AG04450 (cell line): ENCODE results near the gene TRIM54. TPM values are rescaled to one million over a fixed set of nuclear protein-coding genes. Genes with fewer than 3 reads are reported as not detected.

ENCODE experiments used
- CTCF ChIA-PET: fragments of 300-600, 350-600 bp; formaldehyde crosslinking; extraction: SDS; loops from one replicate; lab custom pipeline; 2022; ENCODE audit warnings: antibody characterized with exemption, inconsistent platforms; lab: Charles Lee
- POLR2A ChIA-PET: fragments of 350-600 bp; formaldehyde crosslinking; extraction: SDS; loops from one replicate; lab custom pipeline; 2021; ENCODE audit warnings: antibody characterized with exemption, inconsistent platforms; lab: Yijun Ruan, JAX
- DNase-seq: peaks from one replicate; pipeline ENCODE4 v3.0.0-alpha.2; 2011; ENCODE audit warnings: low read depth, low spot score
- H3K27ac ChIP-seq: one replicate; pipeline ENCODE4 v1.5.1; 2012; ENCODE audit warnings: low read depth, low read length, control low read depth
- H3K27me3 ChIP-seq: one replicate; pipeline ENCODE4 v1.6.0; 2012; ENCODE audit warnings: low read length; ENCODE audit not compliant: control insufficient read depth, insufficient read depth
- H3K4me3 ChIP-seq: 2 replicates; pipeline ENCODE4 v1.5.1; 2011; ENCODE audit warnings: mild to moderate bottlenecking, low read depth, low read length, control low read depth
- H3K9me3 ChIP-seq: 2 replicates; pipeline ENCODE4 v1.5.1; 2012; ENCODE audit warnings: low read length; ENCODE audit not compliant: control insufficient read depth, insufficient read depth
- polyA plus RNA-seq: library from polyadenylated mRNA; depleted of rRNA; stranded (reverse); fragments of >200 nt; gene quantifications from 2 replicates; pipeline ENCODE4 v1.2.3, GENCODE V29; 2011; rRNA removed
- TF ChIP-seq, protein P1 (sequence below): IDR thresholded peaks from 2 replicates; pipeline ENCODE4 v1.5.1; 2011; ENCODE audit warnings: low read depth, low read length, control low read depth, inconsistent platforms

Gene TRIM54
- polyA plus RNA-seq, 1 experiment = 0.05 TPM

DNA sequence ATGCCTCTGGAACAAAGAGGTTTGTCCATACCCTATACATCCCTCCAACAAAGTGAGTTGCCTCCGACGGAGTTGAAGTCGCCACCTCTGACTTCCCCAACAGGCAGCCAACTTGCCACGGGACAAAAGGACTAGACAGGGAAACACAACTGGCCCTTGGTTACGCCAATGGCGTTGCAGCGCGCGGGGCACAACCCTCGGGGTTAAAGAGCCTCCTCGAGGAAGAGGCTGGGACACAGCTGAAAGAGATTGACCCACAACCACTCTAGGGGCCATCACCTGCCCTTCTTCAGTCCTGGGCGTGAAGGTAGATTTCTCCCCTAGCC is 73.8 kb downstream of the TRIM54 start:
- Histone ChIP-seq H3K9me3 (no peaks in the 10 kb centered on the region; the same call in 1 of the 2 replicates), H3K27me3 (no peaks in the 10 kb centered on the region), H3K4me3 (peak overlapping the region; percentile 98), H3K27ac (peak overlapping the region; percentile 96)
- CTCF ChIA-PET = interaction anchor here (1.8 kb wide), 1 partner anchor 33 kb away, joined by 5 read pairs; the partner anchor contains the start of gene MPV17
- no peak for DNase-seq
- TF ChIP-seq, protein P1, sequence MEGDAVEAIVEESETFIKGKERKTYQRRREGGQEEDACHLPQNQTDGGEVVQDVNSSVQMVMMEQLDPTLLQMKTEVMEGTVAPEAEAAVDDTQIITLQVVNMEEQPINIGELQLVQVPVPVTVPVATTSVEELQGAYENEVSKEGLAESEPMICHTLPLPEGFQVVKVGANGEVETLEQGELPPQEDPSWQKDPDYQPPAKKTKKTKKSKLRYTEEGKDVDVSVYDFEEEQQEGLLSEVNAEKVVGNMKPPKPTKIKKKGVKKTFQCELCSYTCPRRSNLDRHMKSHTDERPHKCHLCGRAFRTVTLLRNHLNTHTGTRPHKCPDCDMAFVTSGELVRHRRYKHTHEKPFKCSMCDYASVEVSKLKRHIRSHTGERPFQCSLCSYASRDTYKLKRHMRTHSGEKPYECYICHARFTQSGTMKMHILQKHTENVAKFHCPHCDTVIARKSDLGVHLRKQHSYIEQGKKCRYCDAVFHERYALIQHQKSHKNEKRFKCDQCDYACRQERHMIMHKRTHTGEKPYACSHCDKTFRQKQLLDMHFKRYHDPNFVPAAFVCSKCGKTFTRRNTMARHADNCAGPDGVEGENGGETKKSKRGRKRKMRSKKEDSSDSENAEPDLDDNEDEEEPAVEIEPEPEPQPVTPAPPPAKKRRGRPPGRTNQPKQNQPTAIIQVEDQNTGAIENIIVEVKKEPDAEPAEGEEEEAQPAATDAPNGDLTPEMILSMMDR = no peak
- POLR2A ChIA-PET = interaction anchor here (0.8 to 2.2 kb wide), 8 partner anchors 10 to 307 kb away, joined by 3 to 35 read pairs (median 5); partner anchors contain the start of genes EIF2B4, MPV17, NRBP1 and SLC4A1AP

DNA sequence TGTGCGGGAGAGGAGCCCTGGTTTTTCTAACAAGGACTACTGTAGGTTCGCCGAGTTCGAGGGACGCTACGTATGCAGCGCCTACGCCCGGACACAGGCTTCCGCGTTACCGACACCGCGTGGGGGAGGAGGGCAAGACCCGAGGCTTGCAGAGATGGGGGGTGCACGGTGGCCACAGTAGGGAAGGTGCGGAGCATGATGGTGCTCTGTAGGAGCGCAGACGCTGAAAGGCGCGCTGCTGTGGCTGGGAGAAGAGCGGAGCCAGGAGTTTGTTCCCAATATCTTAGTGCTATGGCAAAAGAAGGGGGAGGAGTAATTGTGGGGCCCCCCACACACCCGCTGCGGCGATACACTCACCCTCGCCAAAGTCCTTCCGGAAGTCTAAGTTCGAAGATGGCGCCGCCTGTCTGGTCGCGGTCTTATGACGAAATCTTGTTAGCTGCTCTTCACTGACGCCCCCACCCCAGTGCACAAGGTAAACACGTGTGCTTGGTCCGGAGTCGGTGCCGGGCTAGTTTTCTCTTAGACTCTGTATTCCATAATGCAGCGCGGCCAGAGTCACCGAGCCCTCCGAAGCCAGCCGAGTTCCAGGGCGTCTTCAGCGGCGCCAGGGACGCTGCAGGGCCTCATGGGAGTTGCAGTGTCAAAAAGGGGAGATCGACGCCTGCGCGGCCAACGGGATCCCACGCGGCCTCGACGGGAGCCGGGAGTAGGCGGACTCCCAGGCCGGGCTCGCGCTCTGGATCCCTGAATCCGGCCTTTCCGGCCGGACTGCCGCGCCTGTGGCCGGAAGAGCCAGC is 74.4 kb downstream of the TRIM54 start, which contains the start of gene GTF3C2:
TSS of gene GTF3C2 (minus strand) at position 383 of the 800 bp plus-strand sequence. CDS start 13,210 bp downstream, outside the sequence.
- TF ChIP-seq, protein P1 = no peak
- Histone ChIP-seq H3K27me3 (no peaks in the 10 kb centered on the region), H3K4me3 (peak within 1 kb of the TSS; percentile 98), H3K9me3 (no peaks in the 10 kb centered on the region; the same call in 1 of the 2 replicates), H3K27ac (peak within 1 kb of the TSS; percentile 96)
- POLR2A ChIA-PET = interaction anchor here (0.8 to 2.2 kb wide), 9 partner anchors 10 to 307 kb away, joined by 3 to 35 read pairs (median 4); partner anchors contain the start of genes CCDC121, EIF2B4, GPN1 and MPV17
- DNase-seq = peak; percentile 90
- CTCF ChIA-PET = interaction anchor here (0.6 to 1.8 kb wide), 3 partner anchors 13 to 84 kb away, joined by 3 to 5 read pairs (median 3); partner anchors contain the start of genes EIF2B4 and MPV17

Other genes starting within 250 kb of the TRIM54 start
- 121 and 145 TPM in 2 replicates for gene TMEM214, start 249.5 kb upstream of the TRIM54 start, polyA plus RNA-seq
- 40.9 and 41.6 TPM in 2 replicates for gene AGBL5, start 230.8 kb upstream of the TRIM54 start, polyA plus RNA-seq
- 679 and 783 TPM in 2 replicates for gene OST4, start 210.8 kb upstream of the TRIM54 start, polyA plus RNA-seq
- 68.3 and 96.0 TPM in 2 replicates for gene EMILIN1, start 203.8 kb upstream of the TRIM54 start, polyA plus RNA-seq
- 0.37 and 0.79 TPM in 2 replicates for gene KHK, start 195.7 kb upstream of the TRIM54 start, polyA plus RNA-seq
- gene CGREF1, start 163.3 kb upstream of the TRIM54 start, polyA plus RNA-seq = 0.71 and 0.74 TPM in 2 replicates
- gene ABHD1, start 158.6 kb upstream of the TRIM54 start, polyA plus RNA-seq = 0.10 TPM in 1 of 2 replicates, not detected in the other
- 44.9 and 57.3 TPM in 2 replicates for gene PREB, start 147.8 kb upstream of the TRIM54 start, polyA plus RNA-seq
- not detected in 2 replicates for gene PRR30, start 143.0 kb upstream of the TRIM54 start, polyA plus RNA-seq
- not detected in 2 replicates for gene TCF23, start 133.4 kb upstream of the TRIM54 start, polyA plus RNA-seq
- 219 and 233 TPM in 2 replicates for gene ATRAID, start 70.4 kb upstream of the TRIM54 start, polyA plus RNA-seq
- 22.0 and 23.2 TPM in 2 replicates for gene SLC5A6, start 70.2 kb upstream of the TRIM54 start, polyA plus RNA-seq
- gene CAD, start 65.1 kb upstream of the TRIM54 start, polyA plus RNA-seq = 17.8 and 23.4 TPM in 2 replicates
- gene SLC30A3, start 19.4 kb upstream of the TRIM54 start, polyA plus RNA-seq = 0.04 and 0.07 TPM in 2 replicates
- gene DNAJC5G, start 7.0 kb upstream of the TRIM54 start, polyA plus RNA-seq = not detected in 2 replicates
- 0.40 TPM in 1 of 2 replicates, not detected in the other for gene UCN, start 26.0 kb downstream of the TRIM54 start, polyA plus RNA-seq
- gene MPV17, start 40.7 kb downstream of the TRIM54 start, polyA plus RNA-seq = 183 and 191 TPM in 2 replicates
- 39.0 TPM in 2 replicates for gene GTF3C2, start 74.3 kb downstream of the TRIM54 start, polyA plus RNA-seq
- 43.0 and 52.2 TPM in 2 replicates for gene EIF2B4, start 87.9 kb downstream of the TRIM54 start, polyA plus RNA-seq
- gene SNX17, start 88.2 kb downstream of the TRIM54 start, polyA plus RNA-seq = 123 and 137 TPM in 2 replicates
- 7.4 and 11.1 TPM in 2 replicates for gene ZNF513, start 98.3 kb downstream of the TRIM54 start, polyA plus RNA-seq
- 48.6 and 49.5 TPM in 2 replicates for gene PPM1G, start 127.2 kb downstream of the TRIM54 start, polyA plus RNA-seq
- 181 and 182 TPM in 2 replicates for gene NRBP1, start 146.2 kb downstream of the TRIM54 start, polyA plus RNA-seq
- gene KRTCAP3, start 160.0 kb downstream of the TRIM54 start, polyA plus RNA-seq = 0.32 and 0.60 TPM in 2 replicates
- gene IFT172, start 207.3 kb downstream of the TRIM54 start, polyA plus RNA-seq = 20.4 and 24.8 TPM in 2 replicates
- 12.3 and 12.4 TPM in 2 replicates for gene FNDC4, start 212.8 kb downstream of the TRIM54 start, polyA plus RNA-seq
- 0.14 and 0.36 TPM in 2 replicates for gene GCKR, start 214.4 kb downstream of the TRIM54 start, polyA plus RNA-seq